Trophoblast cell (in vitro differentiated cells and primary cell): ENCODE data around the gene WFDC10A.
"Not testable (repeated sequence)": the region's sequence is repeated elsewhere in the genome, so short reads cannot be mapped to it uniquely, and the experiment has no call there.

Source experiments
- DNase-seq, 2 donors: peaks; one replicate each; pipeline ENCODE4 v3.0.0-alpha.2; 2016
- H2AFZ ChIP-seq: 2 replicates; pipeline ENCODE4 v1.6.1; 2013; ENCODE audit warnings: low read length, moderate library complexity, mild to moderate bottlenecking; ENCODE audit not compliant: insufficient read depth, poor library complexity
- H2AK5ac ChIP-seq: 2 replicates; pipeline ENCODE4 v1.6.1; 2013; ENCODE audit warnings: mild to moderate bottlenecking, low read length
- H2BK120ac ChIP-seq: 2 replicates; pipeline ENCODE4 v1.6.1; 2013; ENCODE audit warnings: low read length, mild to moderate bottlenecking, moderate library complexity; ENCODE audit not compliant: insufficient read depth, poor library complexity
- H2BK12ac ChIP-seq: 2 replicates; pipeline ENCODE4 v1.6.1; 2013; ENCODE audit warnings: mild to moderate bottlenecking, low read length, moderate library complexity
- H2BK5ac ChIP-seq: 2 replicates; pipeline ENCODE4 v1.6.1; 2013; ENCODE audit warnings: low read length, low read depth, moderate library complexity, mild to moderate bottlenecking; ENCODE audit not compliant: poor library complexity
- H3K14ac ChIP-seq: 2 replicates; pipeline ENCODE4 v1.6.1; 2013; ENCODE audit warnings: mild to moderate bottlenecking, low read length
- H3K18ac ChIP-seq: 2 replicates; pipeline ENCODE4 v1.6.1; 2013; ENCODE audit warnings: mild to moderate bottlenecking, low read length
- H3K23ac ChIP-seq: 2 replicates; pipeline ENCODE4 v1.6.1; 2013; ENCODE audit warnings: low read length
- H3K27ac ChIP-seq: 2 replicates; pipeline ENCODE4 v1.5.1; 2013; ENCODE audit warnings: low read depth, mild to moderate bottlenecking, inconsistent platforms, low read length, moderate library complexity
- H3K27me3 ChIP-seq: 2 replicates; pipeline ENCODE4 v1.6.1; 2013; ENCODE audit warnings: inconsistent platforms, mild to moderate bottlenecking, low read length, moderate library complexity; ENCODE audit not compliant: insufficient read depth
- H3K36me3 ChIP-seq, 2 experiments: 1 replicate in 1 of 2; 2 replicates in 1 of 2; pipeline ENCODE4 v1.6.1; 2013; ENCODE audit warnings: low read length in 2 of 2, mild to moderate bottlenecking in 2 of 2, moderate library complexity in 1 of 2; ENCODE audit not compliant: insufficient read depth in 2 of 2, control insufficient read depth in 1 of 2
- H3K4ac ChIP-seq: 2 replicates; pipeline ENCODE4 v1.6.1; 2013; ENCODE audit warnings: low read depth, mild to moderate bottlenecking, low read length, moderate library complexity
- H3K4me1 ChIP-seq, 2 experiments: 1 replicate in 1 of 2; 2 replicates in 1 of 2; pipeline ENCODE4 v1.6.1; 2013; ENCODE audit warnings: low read length in 2 of 2, mild to moderate bottlenecking in 2 of 2, moderate library complexity in 1 of 2; ENCODE audit not compliant: insufficient read depth in 2 of 2, control insufficient read depth in 1 of 2
- H3K4me2 ChIP-seq: 2 replicates; pipeline ENCODE4 v1.6.1; 2013; ENCODE audit warnings: inconsistent platforms, mild to moderate bottlenecking, low read length, moderate library complexity
- H3K4me3 ChIP-seq: 2 replicates; pipeline ENCODE4 v1.5.1; 2013; ENCODE audit warnings: mild to moderate bottlenecking, low read depth, low read length, inconsistent platforms
- H3K79me1 ChIP-seq: one replicate; pipeline ENCODE4 v1.6.1; 2013; ENCODE audit warnings: low read length
- H3K79me2 ChIP-seq: 2 replicates; pipeline ENCODE4 v1.6.1; 2013; ENCODE audit warnings: low read length, mild to moderate bottlenecking; ENCODE audit not compliant: control insufficient read depth, insufficient read depth, poor library complexity
- H3K9ac ChIP-seq: 2 replicates; pipeline ENCODE4 v1.6.1; 2013; ENCODE audit warnings: mild to moderate bottlenecking, low read length
- H3K9me3 ChIP-seq: 2 replicates; pipeline ENCODE4 v1.6.1; 2013; ENCODE audit warnings: low read depth, mild to moderate bottlenecking, control low read depth, inconsistent platforms, low read length; ENCODE audit not compliant: insufficient read depth
- H4K12ac ChIP-seq: 2 replicates; pipeline ENCODE4 v1.6.1; 2013; ENCODE audit warnings: low read depth, mild to moderate bottlenecking, low read length, moderate library complexity
- H4K8ac ChIP-seq: 2 replicates; pipeline ENCODE4 v1.6.1; 2013; ENCODE audit warnings: low read depth, mild to moderate bottlenecking, low read length, moderate library complexity
- H4K91ac ChIP-seq: one replicate; pipeline ENCODE4 v1.6.1; 2013; ENCODE audit warnings: low read depth, mild to moderate bottlenecking, low read length, moderate library complexity
- WGBS: extraction: QIAGEN DNeasy Blood & Tissue Kit; methylation state at CpG from one replicate; pipeline ENCODE4 v1.1.7; 2013; ENCODE audit warnings: missing lambda C conversion rate; ENCODE audit not compliant: insufficient read length, insufficient coverage; ENCODE audit errors: extremely low coverage; 5-methylcytosine and 5-hydroxymethylcytosine counted together

Gene WFDC10A

GRCh38 chr20:45651726-45652125 lies 22.2 kb downstream of the WFDC10A start:
- not testable (repeated sequence) for H3K27me3 ChIP-seq, H3K9ac ChIP-seq, H3K27ac ChIP-seq, H4K8ac ChIP-seq, H2BK120ac ChIP-seq, H3K23ac ChIP-seq, H2BK5ac ChIP-seq, H3K79me2 ChIP-seq, H3K36me3 ChIP-seq, H3K18ac ChIP-seq, DNase-seq, H3K4me1 ChIP-seq, H3K4me3 ChIP-seq, H3K4me2 ChIP-seq, H2AK5ac ChIP-seq, H3K79me1 ChIP-seq, H4K12ac ChIP-seq, H3K4ac ChIP-seq, H4K91ac ChIP-seq, H2AFZ ChIP-seq, H3K9me3 ChIP-seq, H3K14ac ChIP-seq, H2BK12ac ChIP-seq
- WGBS, result no CpG with 5 or more reads among the region's 7 CpGs

- DNase-seq, H3K18ac ChIP-seq, H3K27ac ChIP-seq, H3K79me2 ChIP-seq, H3K4me2 ChIP-seq, H2AFZ ChIP-seq, H3K9ac ChIP-seq, H2BK120ac ChIP-seq, H3K23ac ChIP-seq, H4K8ac ChIP-seq, H3K4ac ChIP-seq, H2AK5ac ChIP-seq, H3K4me3 ChIP-seq, H2BK12ac ChIP-seq, H3K9me3 ChIP-seq, H3K4me1 ChIP-seq, H3K79me1 ChIP-seq, H3K27me3 ChIP-seq, H4K12ac ChIP-seq, H2BK5ac ChIP-seq, H3K36me3 ChIP-seq, H4K91ac ChIP-seq, H3K14ac ChIP-seq: not testable (repeated sequence)
- WGBS, result no CpG with 5 or more reads among the region's 3 CpGs
These were observed 27.5 kb downstream of the WFDC10A start for GRCh38 chr20:45657038-45657437.

- Histone ChIP-seq H3K79me1 (no peaks in the 10 kb centered on the region), H3K4me3 (no peak within 1 kb of the TSS), H2AFZ (no peak within 1 kb of the TSS), H2BK120ac (no peak within 1 kb of the TSS), H4K8ac (no peak within 1 kb of the TSS), H2BK12ac (no peak within 1 kb of the TSS), H3K27me3 (no peaks in the 10 kb centered on the region), H2BK5ac (no peak within 1 kb of the TSS), H3K4ac (no peak within 1 kb of the TSS), H3K23ac (no peak within 1 kb of the TSS), H3K36me3 (no peaks in the 10 kb centered on the region), H3K4me1 (no peaks in the 10 kb centered on the region), H3K14ac (no peak within 1 kb of the TSS), H2AK5ac (no peak within 1 kb of the TSS), H3K27ac (no peak within 1 kb of the TSS), H4K91ac (no peak within 1 kb of the TSS), H3K79me2 (no peaks in the 10 kb centered on the region), H4K12ac (no peak within 1 kb of the TSS), H3K9ac (no peak within 1 kb of the TSS), H3K4me2 (no peak within 1 kb of the TSS), H3K9me3 (no peaks in the 10 kb centered on the region), H3K18ac (no peak within 1 kb of the TSS)
- WGBS, result no CpG with 5 or more reads among the region's 1 CpG
- DNase-seq, result no peak
These were observed 40.6 kb downstream of the WFDC10A start, which contains the start of gene WFDC11 for GRCh38 chr20:45670139-45670538. Gene WFDC11 (minus strand): TSS chr20:45670239. CDS start chr20:45650600, 19,639 bp downstream.

- no peaks in the 10 kb centered on the region for H3K4me1 ChIP-seq
- H3K27me3 ChIP-seq, result no peaks in the 10 kb centered on the region
- no peaks in the 10 kb centered on the region for H3K9me3 ChIP-seq
- H4K8ac ChIP-seq, result no peak overlapping the region
- H3K27ac ChIP-seq, result no peak overlapping the region
- no peaks in the 10 kb centered on the region for H3K36me3 ChIP-seq
- no peak overlapping the region for H2BK120ac ChIP-seq
- H3K4me2 ChIP-seq, result no peak overlapping the region
- no peak overlapping the region for H3K23ac ChIP-seq
- no peaks in the 10 kb centered on the region for H3K79me1 ChIP-seq
- H3K79me2 ChIP-seq, result no peaks in the 10 kb centered on the region
- no peak overlapping the region for H2BK5ac ChIP-seq
- H3K14ac ChIP-seq, result no peak overlapping the region
- H2BK12ac ChIP-seq, result no peak overlapping the region
- no peak overlapping the region for H3K9ac ChIP-seq
- no peak overlapping the region for H4K12ac ChIP-seq
- no peak overlapping the region for H3K4ac ChIP-seq
- no peak for DNase-seq
- H3K18ac ChIP-seq, result no peak overlapping the region
- H4K91ac ChIP-seq, result no peak overlapping the region
- no peak overlapping the region for H3K4me3 ChIP-seq
- H2AK5ac ChIP-seq, result no peak overlapping the region
- H2AFZ ChIP-seq, result no peak overlapping the region
These were observed 43.2 kb downstream of the WFDC10A start for GRCh38 chr20:45672765-45673164.

- Histone ChIP-seq H3K4ac (no peak overlapping the region), H3K27ac (no peak overlapping the region), H3K18ac (no peak overlapping the region), H4K12ac (no peak overlapping the region), H3K36me3 (no peaks in the 10 kb centered on the region), H3K14ac (no peak overlapping the region), H3K4me2 (no peak overlapping the region), H2AK5ac (no peak overlapping the region), H3K9me3 (peaks cover 5% of the 10 kb centered on the region), H4K8ac (no peak overlapping the region), H2AFZ (no peak overlapping the region), H2BK12ac (no peak overlapping the region), H2BK5ac (no peak overlapping the region), H3K9ac (no peak overlapping the region), H3K79me1 (no peaks in the 10 kb centered on the region), H4K91ac (no peak overlapping the region), H3K4me3 (no peak overlapping the region), H3K27me3 (no peaks in the 10 kb centered on the region), H3K23ac (no peak overlapping the region), H3K4me1 (no peaks in the 10 kb centered on the region), H2BK120ac (no peak overlapping the region), H3K79me2 (no peaks in the 10 kb centered on the region)
- no peak for DNase-seq
These were observed 50.1 kb downstream of the WFDC10A start for GRCh38 chr20:45679650-45680049.
